GM23338 (cell line): ENCODE data around the gene NGFR. TPM values are rescaled to one million over a fixed set of nuclear protein-coding genes. Genes with fewer than 3 reads are reported as not detected.
A peak's percentile ranks its signal among the peaks of the same experiment; 100 is the strongest.

ENCODE experiments used
- ATAC-seq: fragments of 200-7000 bp; cut with Tn5 transposase; 3 replicates; pipeline ENCODE4 v1.9.1; 2020
- DNase-seq: peaks from one replicate; pipeline ENCODE4 v3.0.0-alpha.2; 2015; ENCODE audit warnings: low spot score
- H2AFZ ChIP-seq: fragments of 200-600 bp; sonication (generic); 2 replicates; pipeline ENCODE4 v1.8.0; 2016; ENCODE audit warnings: antibody characterized with exemption, mild to moderate bottlenecking, moderate library complexity
- H3F3A ChIP-seq: fragments of 200-600 bp; sonication (generic); replicated peaks from 2 replicates; pipeline ENCODE4 v1.8.0; 2017; ENCODE audit warnings: antibody characterized with exemption, mixed run types, low read depth
- H3K27ac ChIP-seq: fragments of 200-600 bp; sonication (generic); 2 replicates; pipeline ENCODE4 v1.6.1; 2016; ENCODE audit warnings: low read depth
- H3K27me3 ChIP-seq: fragments of 200-600 bp; sonication (generic); 2 replicates; pipeline ENCODE4 v1.8.0; 2016; ENCODE audit warnings: mild to moderate bottlenecking, mixed run types, moderate library complexity; ENCODE audit not compliant: insufficient read depth
- H3K36me3 ChIP-seq: fragments of 200-600 bp; sonication (generic); 2 replicates; pipeline ENCODE4 v1.8.0; 2016; ENCODE audit warnings: mild to moderate bottlenecking; ENCODE audit not compliant: insufficient read depth
- H3K4me1 ChIP-seq: fragments of 200-600 bp; sonication (generic); 2 replicates; pipeline ENCODE4 v1.8.0; 2016; ENCODE audit warnings: mild to moderate bottlenecking, moderate library complexity; ENCODE audit not compliant: insufficient read depth
- H3K4me2 ChIP-seq: fragments of 200-600 bp; sonication (generic); 2 replicates; pipeline ENCODE4 v1.7.1; 2017; ENCODE audit warnings: mixed run types
- H3K4me3 ChIP-seq: fragments of 200-600 bp; sonication (generic); 2 replicates; pipeline ENCODE4 v1.6.1; 2016; ENCODE audit warnings: mixed run types
- H3K79me2 ChIP-seq: fragments of 200-600 bp; sonication (generic); replicated peaks from 2 replicates; pipeline ENCODE4 v1.8.0; 2017; ENCODE audit warnings: mild to moderate bottlenecking; ENCODE audit not compliant: insufficient read depth
- H3K9me2 ChIP-seq: fragments of 200-600 bp; sonication (generic); 2 replicates; pipeline ENCODE4 v1.8.0; 2017; ENCODE audit not compliant: insufficient read depth
- H4K20me1 ChIP-seq: fragments of 200-600 bp; sonication (generic); replicated peaks from 2 replicates; pipeline ENCODE4 v1.8.0; 2017; ENCODE audit warnings: mild to moderate bottlenecking; ENCODE audit not compliant: insufficient read depth
- H3K27ac Mint-ChIP-seq: 2 replicates; pipeline ENCODE4 v1.8.0; 2020; ENCODE audit warnings: inconsistent platforms, mild to moderate bottlenecking, moderate library complexity, mixed read lengths
- H3K27me3 Mint-ChIP-seq: 3 replicates; pipeline ENCODE4 v1.8.0; 2022; ENCODE audit warnings: low read depth, mild to moderate bottlenecking, moderate library complexity, mixed read lengths, inconsistent platforms; ENCODE audit not compliant: insufficient read depth, poor library complexity
- H3K36me3 Mint-ChIP-seq: 3 replicates; pipeline ENCODE4 v1.8.0; 2021; ENCODE audit warnings: low read depth, mild to moderate bottlenecking, inconsistent platforms, moderate library complexity, mixed read lengths
- H3K4me1 Mint-ChIP-seq: 3 replicates; pipeline ENCODE4 v1.8.0; 2020; ENCODE audit warnings: mild to moderate bottlenecking, inconsistent platforms, mixed read lengths
- H3K4me3 Mint-ChIP-seq: 3 replicates; pipeline ENCODE4 v1.8.0; 2021; ENCODE audit warnings: moderate library complexity, mild to moderate bottlenecking, inconsistent platforms, mixed read lengths
- H3K9me3 Mint-ChIP-seq: 3 replicates; pipeline ENCODE4 v1.8.0; 2020; ENCODE audit warnings: moderate library complexity, mild to moderate bottlenecking, inconsistent platforms, mixed read lengths
- JUNB ChIP-seq: IDR thresholded peaks from one replicate; pipeline ENCODE4 v1.6.1; 2016; ENCODE audit warnings: antibody characterized with exemption; ENCODE audit not compliant: unreplicated experiment
- NANOG ChIP-seq: IDR thresholded peaks from 2 replicates; pipeline ENCODE4 v1.6.1; 2016; ENCODE audit warnings: antibody characterized with exemption, borderline replicate concordance
- STAT1 ChIP-seq: IDR thresholded peaks from one replicate; pipeline ENCODE4 v1.6.1; 2016; ENCODE audit warnings: antibody characterized with exemption; ENCODE audit not compliant: unreplicated experiment
- ZNF114 ChIP-seq: fragments of 250-450 bp; sonication (Bioruptor Pico); IDR thresholded peaks from 2 replicates; pipeline ENCODE4 v1.5.0; 2020; ENCODE audit warnings: mild to moderate bottlenecking, moderate library complexity
- ZNF331 ChIP-seq: fragments of 250-450 bp; sonication (Bioruptor Pico); IDR thresholded peaks from 2 replicates; pipeline ENCODE4 v1.5.0; 2020; ENCODE audit warnings: low read depth, mild to moderate bottlenecking, moderate library complexity
- polyA plus RNA-seq: library from polyadenylated mRNA; unstranded; fragments of >200 nt; fragmentation: Nextera tagmentation; extraction: Ambion mirVana; gene quantifications from 2 replicates; pipeline ENCODE4 v1.2.1, GENCODE V29; 2016
- total RNA-seq: library from RNA; depleted of rRNA; stranded (reverse); fragments of >200 nt; shearing (Covaris generic); gene quantifications from 2 replicates; pipeline ENCODE4 v1.2.3, GENCODE V29; 2014
- TF ChIP-seq, protein P1 (sequence below): IDR thresholded peaks from one replicate; pipeline ENCODE4 v1.6.1; 2018; ENCODE audit warnings: antibody characterized with exemption; ENCODE audit not compliant: unreplicated experiment
- TF ChIP-seq, protein P2 (sequence below): IDR thresholded peaks from 2 replicates; pipeline ENCODE4 v1.6.1; 2016; ENCODE audit warnings: antibody characterized with exemption
- TF ChIP-seq, protein P3 (sequence below), 2 experiments: fragments of 200-600 bp in 1 of 2; sonication (generic) in 1 of 2; conservative IDR thresholded peaks; 2 replicates each; pipeline versions ENCODE4 v1.5.1 to v1.6.1; 2016 to 2017; ENCODE audit warnings: antibody characterized with exemption in 2 of 2, low read depth in 2 of 2, mild to moderate bottlenecking in 2 of 2, moderate library complexity in 1 of 2

NGFR gene
- total and polyA plus RNA-seq, 2 experiments from 2014 or later = 2.8 to 6.9 TPM

DNA sequence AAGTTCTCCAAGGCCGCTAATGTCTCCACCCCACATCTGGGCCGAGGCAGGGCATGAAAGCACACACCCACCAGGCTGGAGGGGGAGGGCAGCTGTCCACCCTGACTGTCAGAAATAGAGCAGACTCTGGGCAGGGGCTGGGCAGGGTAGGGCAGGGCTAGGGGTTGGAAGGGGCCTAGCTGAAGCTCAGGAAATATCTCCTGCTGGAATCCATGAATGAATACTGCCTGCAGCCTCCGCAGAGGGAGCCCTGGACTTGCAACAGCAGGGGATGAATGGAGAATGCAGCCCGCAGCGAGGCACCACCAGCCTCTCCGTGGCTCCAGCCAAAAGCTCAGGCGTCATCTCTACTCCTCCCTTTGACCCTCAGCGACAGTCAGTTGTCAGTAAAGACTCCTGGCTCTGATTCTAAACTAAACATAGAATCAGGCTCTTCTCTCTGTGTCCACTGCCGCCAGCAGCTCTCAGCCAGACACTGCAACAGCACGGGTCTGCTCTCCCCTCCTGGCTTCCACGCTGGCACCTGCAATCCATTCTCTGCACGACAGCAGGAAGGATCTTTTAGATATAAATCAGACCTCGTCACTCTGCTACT, 23.9 kb upstream of the NGFR start:
- Mint-ChIP-seq H3K4me3 (peak overlapping the region; percentile 71), H3K36me3 (no peaks in the 10 kb centered on the region; the same call in 2 of the 3 replicates), H3K27ac (no peak overlapping the region), H3K9me3 (no peaks in the 10 kb centered on the region; the same call in 2 of the 3 replicates), H3K4me1 (peaks cover 26% of the 10 kb centered on the region), H3K27me3 (peaks cover 39% of the 10 kb centered on the region)
- ATAC-seq (peak; percentile 56), DNase-seq (peak; percentile 52)
- Histone ChIP-seq H3K9me2 (no peaks in the 10 kb centered on the region), H3K4me3 (peak overlapping the region; percentile 71), H3K4me1 (peaks cover 13% of the 10 kb centered on the region), H3K4me2 (peak overlapping the region; percentile 95), H3K27me3 (peaks cover 42% of the 10 kb centered on the region), H3F3A (0 out of 2 replicates have a peak, but pooled peaks cover 3% of the 10 kb centered on the region), H4K20me1 (no peaks in the 10 kb centered on the region; the same call in 1 of the 2 replicates), H3K79me2 (no peaks in the 10 kb centered on the region), H2AFZ (peak overlapping the region; percentile 70; the same call in 1 of the 2 replicates), H3K27ac (no peak overlapping the region), H3K36me3 (no peaks in the 10 kb centered on the region)
- TF ChIP-seq ZNF331 (CRISPR knock-in tag) (no peak), JUNB (no peak), NANOG (no peak)

DNA sequence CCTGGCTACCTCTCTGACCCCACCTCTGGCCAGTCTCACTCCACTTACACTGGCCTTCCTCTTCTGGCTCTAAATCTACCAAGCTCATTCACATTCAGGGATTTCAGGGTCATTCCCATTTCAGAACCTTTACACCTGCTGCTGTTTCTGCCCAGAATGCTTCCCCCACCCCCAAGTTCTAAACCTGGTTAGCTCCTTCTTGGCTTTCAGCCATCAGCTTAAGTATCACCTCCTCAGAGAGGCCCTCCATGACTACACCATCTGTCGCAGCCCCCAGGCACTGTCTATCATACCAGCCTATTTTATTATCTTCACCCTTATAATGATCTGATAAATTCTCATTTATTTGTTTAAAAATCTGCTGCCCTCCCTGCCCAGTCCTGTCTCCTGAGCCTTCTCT, 23.3 kb upstream of the NGFR start:
- H3K4me3 ChIP-seq = no peak overlapping the region
- H2AFZ ChIP-seq = no peak overlapping the region; the same call in 1 of the 2 replicates
- ATAC-seq = no peak
- Mint-ChIP-seq H3K4me1 (peaks cover 26% of the 10 kb centered on the region), H3K36me3 (no peaks in the 10 kb centered on the region; the same call in 2 of the 3 replicates), H3K27ac (no peak overlapping the region), H3K4me3 (peak overlapping the region; percentile 71; the same call in 2 of the 3 replicates), H3K27me3 (peaks cover 39% of the 10 kb centered on the region), H3K9me3 (no peaks in the 10 kb centered on the region; the same call in 2 of the 3 replicates)
- no peak for DNase-seq
- H3K36me3 ChIP-seq = no peaks in the 10 kb centered on the region
- H3K4me2 ChIP-seq = peak overlapping the region; percentile 95
- H3F3A ChIP-seq = 0 out of 2 replicates have a peak, but pooled peaks cover 3% of the 10 kb centered on the region
- no peaks in the 10 kb centered on the region for H3K79me2 ChIP-seq
- H3K4me1 ChIP-seq = peaks cover 13% of the 10 kb centered on the region
- peaks cover 42% of the 10 kb centered on the region for H3K27me3 ChIP-seq
- no peaks in the 10 kb centered on the region for H3K9me2 ChIP-seq
- no peaks in the 10 kb centered on the region; the same call in 1 of the 2 replicates for H4K20me1 ChIP-seq
- H3K27ac ChIP-seq = no peak overlapping the region
- TF ChIP-seq, protein P1, sequence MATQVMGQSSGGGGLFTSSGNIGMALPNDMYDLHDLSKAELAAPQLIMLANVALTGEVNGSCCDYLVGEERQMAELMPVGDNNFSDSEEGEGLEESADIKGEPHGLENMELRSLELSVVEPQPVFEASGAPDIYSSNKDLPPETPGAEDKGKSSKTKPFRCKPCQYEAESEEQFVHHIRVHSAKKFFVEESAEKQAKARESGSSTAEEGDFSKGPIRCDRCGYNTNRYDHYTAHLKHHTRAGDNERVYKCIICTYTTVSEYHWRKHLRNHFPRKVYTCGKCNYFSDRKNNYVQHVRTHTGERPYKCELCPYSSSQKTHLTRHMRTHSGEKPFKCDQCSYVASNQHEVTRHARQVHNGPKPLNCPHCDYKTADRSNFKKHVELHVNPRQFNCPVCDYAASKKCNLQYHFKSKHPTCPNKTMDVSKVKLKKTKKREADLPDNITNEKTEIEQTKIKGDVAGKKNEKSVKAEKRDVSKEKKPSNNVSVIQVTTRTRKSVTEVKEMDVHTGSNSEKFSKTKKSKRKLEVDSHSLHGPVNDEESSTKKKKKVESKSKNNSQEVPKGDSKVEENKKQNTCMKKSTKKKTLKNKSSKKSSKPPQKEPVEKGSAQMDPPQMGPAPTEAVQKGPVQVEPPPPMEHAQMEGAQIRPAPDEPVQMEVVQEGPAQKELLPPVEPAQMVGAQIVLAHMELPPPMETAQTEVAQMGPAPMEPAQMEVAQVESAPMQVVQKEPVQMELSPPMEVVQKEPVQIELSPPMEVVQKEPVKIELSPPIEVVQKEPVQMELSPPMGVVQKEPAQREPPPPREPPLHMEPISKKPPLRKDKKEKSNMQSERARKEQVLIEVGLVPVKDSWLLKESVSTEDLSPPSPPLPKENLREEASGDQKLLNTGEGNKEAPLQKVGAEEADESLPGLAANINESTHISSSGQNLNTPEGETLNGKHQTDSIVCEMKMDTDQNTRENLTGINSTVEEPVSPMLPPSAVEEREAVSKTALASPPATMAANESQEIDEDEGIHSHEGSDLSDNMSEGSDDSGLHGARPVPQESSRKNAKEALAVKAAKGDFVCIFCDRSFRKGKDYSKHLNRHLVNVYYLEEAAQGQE = no peak
- no peak for TF ChIP-seq ZNF114 (CRISPR knock-in tag)
- TF ChIP-seq, protein P2, sequence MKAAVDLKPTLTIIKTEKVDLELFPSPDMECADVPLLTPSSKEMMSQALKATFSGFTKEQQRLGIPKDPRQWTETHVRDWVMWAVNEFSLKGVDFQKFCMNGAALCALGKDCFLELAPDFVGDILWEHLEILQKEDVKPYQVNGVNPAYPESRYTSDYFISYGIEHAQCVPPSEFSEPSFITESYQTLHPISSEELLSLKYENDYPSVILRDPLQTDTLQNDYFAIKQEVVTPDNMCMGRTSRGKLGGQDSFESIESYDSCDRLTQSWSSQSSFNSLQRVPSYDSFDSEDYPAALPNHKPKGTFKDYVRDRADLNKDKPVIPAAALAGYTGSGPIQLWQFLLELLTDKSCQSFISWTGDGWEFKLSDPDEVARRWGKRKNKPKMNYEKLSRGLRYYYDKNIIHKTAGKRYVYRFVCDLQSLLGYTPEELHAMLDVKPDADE = no peak
- TF ChIP-seq, protein P3, sequence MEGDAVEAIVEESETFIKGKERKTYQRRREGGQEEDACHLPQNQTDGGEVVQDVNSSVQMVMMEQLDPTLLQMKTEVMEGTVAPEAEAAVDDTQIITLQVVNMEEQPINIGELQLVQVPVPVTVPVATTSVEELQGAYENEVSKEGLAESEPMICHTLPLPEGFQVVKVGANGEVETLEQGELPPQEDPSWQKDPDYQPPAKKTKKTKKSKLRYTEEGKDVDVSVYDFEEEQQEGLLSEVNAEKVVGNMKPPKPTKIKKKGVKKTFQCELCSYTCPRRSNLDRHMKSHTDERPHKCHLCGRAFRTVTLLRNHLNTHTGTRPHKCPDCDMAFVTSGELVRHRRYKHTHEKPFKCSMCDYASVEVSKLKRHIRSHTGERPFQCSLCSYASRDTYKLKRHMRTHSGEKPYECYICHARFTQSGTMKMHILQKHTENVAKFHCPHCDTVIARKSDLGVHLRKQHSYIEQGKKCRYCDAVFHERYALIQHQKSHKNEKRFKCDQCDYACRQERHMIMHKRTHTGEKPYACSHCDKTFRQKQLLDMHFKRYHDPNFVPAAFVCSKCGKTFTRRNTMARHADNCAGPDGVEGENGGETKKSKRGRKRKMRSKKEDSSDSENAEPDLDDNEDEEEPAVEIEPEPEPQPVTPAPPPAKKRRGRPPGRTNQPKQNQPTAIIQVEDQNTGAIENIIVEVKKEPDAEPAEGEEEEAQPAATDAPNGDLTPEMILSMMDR (conservative IDR thresholded peaks at IDR 0.05; ENCODE audit: low read depth in 2 of 2) = no peak
- TF ChIP-seq STAT1 = no peak
- no peak for TF ChIP-seq NANOG
- no peak for TF ChIP-seq ZNF331 (CRISPR knock-in tag)
